Neural progenitor cell (in vitro differentiated cells): Measurements from ENCODE around the gene USP36. TPM values are rescaled to one million over a fixed set of nuclear protein-coding genes. Genes with fewer than 3 reads are reported as not detected.

Experiments used
- DNase-seq: peaks from one replicate; pipeline ENCODE4 v3.0.0-alpha.2; 2016; ENCODE audit warnings: low spot score
- H2AFZ ChIP-seq: fragments of 200-600 bp; sonication (generic); replicated peaks from 2 replicates; pipeline ENCODE4 v1.6.1; 2016; ENCODE audit warnings: antibody characterized with exemption
- H3F3A ChIP-seq: fragments of 200-600 bp; sonication (generic); 2 replicates; pipeline ENCODE4 v1.6.1; 2016; ENCODE audit warnings: antibody characterized with exemption, low read depth
- H3K27ac ChIP-seq: fragments of 200-600 bp; sonication (generic); 2 replicates; pipeline ENCODE4 v1.5.1; 2016; ENCODE audit warnings: mild to moderate bottlenecking
- H3K27me3 ChIP-seq: fragments of 200-600 bp; sonication (generic); 2 replicates; pipeline ENCODE4 v1.6.1; 2016; ENCODE audit warnings: mild to moderate bottlenecking, moderate library complexity
- H3K36me3 ChIP-seq: fragments of 200-600 bp; sonication (generic); 2 replicates; pipeline ENCODE4 v1.5.1; 2016
- H3K4me1 ChIP-seq: fragments of 200-600 bp; sonication (generic); 2 replicates; pipeline ENCODE4 v1.6.1; 2016; ENCODE audit warnings: mixed run types
- H3K4me2 ChIP-seq: fragments of 200-600 bp; sonication (generic); 2 replicates; pipeline ENCODE4 v1.6.1; 2016
- H3K4me3 ChIP-seq: fragments of 200-600 bp; sonication (generic); 2 replicates; pipeline ENCODE4 v1.5.1; 2016
- H3K79me2 ChIP-seq: fragments of 200-600 bp; sonication (generic); 2 replicates; pipeline ENCODE4 v1.6.1; 2016; ENCODE audit warnings: low read depth
- H3K9ac ChIP-seq: fragments of 200-600 bp; sonication (generic); 2 replicates; pipeline ENCODE4 v1.6.1; 2016
- H3K9me3 ChIP-seq: fragments of 200-600 bp; sonication (generic); 2 replicates; pipeline ENCODE4 v1.5.1; 2016; ENCODE audit warnings: low read depth
- H4K20me1 ChIP-seq: fragments of 200-600 bp; sonication (generic); 2 replicates; pipeline ENCODE4 v1.6.1; 2016; ENCODE audit warnings: low read depth
- H3K27ac Mint-ChIP-seq: 3 replicates; pipeline ENCODE4 v1.8.0; 2021; ENCODE audit warnings: mixed read lengths
- H3K27me3 Mint-ChIP-seq: 2 replicates; pipeline ENCODE4 v1.8.0; 2022; ENCODE audit warnings: low read depth, mild to moderate bottlenecking, inconsistent platforms, moderate library complexity, mixed read lengths; ENCODE audit not compliant: insufficient read depth
- H3K36me3 Mint-ChIP-seq: 3 replicates; pipeline ENCODE4 v1.8.0; 2021; ENCODE audit warnings: mixed read lengths
- H3K4me1 Mint-ChIP-seq: 3 replicates; pipeline ENCODE4 v1.8.0; 2021; ENCODE audit warnings: mixed read lengths
- H3K4me3 Mint-ChIP-seq: 3 replicates; pipeline ENCODE4 v1.8.0; 2021; ENCODE audit warnings: mild to moderate bottlenecking, moderate library complexity, mixed read lengths
- H3K9me3 Mint-ChIP-seq: 3 replicates; pipeline ENCODE4 v1.8.0; 2020; ENCODE audit warnings: mixed read lengths
- EZH2 ChIP-seq: fragments of 200-600 bp; sonication (generic); IDR thresholded peaks from 2 replicates; pipeline ENCODE4 v1.6.1; 2017; ENCODE audit warnings: antibody characterized with exemption, mild to moderate bottlenecking, moderate library complexity
- EZH2phosphoT487 ChIP-seq: fragments of 200-600 bp; sonication (generic); IDR thresholded peaks from 2 replicates; pipeline ENCODE4 v1.6.1; 2017; ENCODE audit warnings: antibody characterized with exemption
- total RNA-seq: library from RNA; depleted of rRNA; stranded (reverse); fragments of >200 nt; gene quantifications from 2 replicates; pipeline ENCODE4 v1.2.3, GENCODE V29; 2015; ENCODE audit warnings: low replicate concordance
- TF ChIP-seq, protein P1 (sequence below): fragments of 200-600 bp; sonication (generic); IDR thresholded peaks from 2 replicates; pipeline ENCODE4 v1.5.1; 2017; ENCODE audit warnings: antibody characterized with exemption, mild to moderate bottlenecking

USP36 gene
- total RNA-seq, 1 donor from 2014 or later: 16.6 TPM

DNA sequence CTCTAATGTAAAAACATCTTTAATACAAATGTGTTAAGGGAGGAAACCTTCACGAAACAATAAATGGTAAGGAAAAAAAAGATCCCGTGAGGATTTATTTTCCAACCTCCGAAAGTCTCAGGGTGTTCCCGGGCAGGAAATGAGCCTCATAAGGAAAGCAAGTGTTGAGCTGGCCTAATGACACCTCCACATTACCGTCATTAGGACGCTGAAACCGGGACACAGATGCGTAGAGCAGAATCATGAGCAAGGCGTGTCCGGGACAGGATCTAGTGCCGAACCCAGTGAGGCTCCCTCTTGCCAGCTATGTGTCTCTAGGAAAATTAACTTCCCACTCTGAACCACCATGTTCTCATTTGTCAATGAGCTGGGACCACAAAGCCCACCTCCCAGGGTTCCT is 35.8 kb downstream of the USP36 start:
- Histone ChIP-seq H3K4me2 (no peak overlapping the region), H4K20me1 (no peaks in the 10 kb centered on the region), H3K9me3 (no peaks in the 10 kb centered on the region), H3K4me1 (no peaks in the 10 kb centered on the region), H3K27me3 (no peaks in the 10 kb centered on the region), H3K36me3 (peaks cover 7% of the 10 kb centered on the region), H3F3A (no peaks in the 10 kb centered on the region), H3K27ac (no peak overlapping the region), H2AFZ (no peak overlapping the region), H3K4me3 (no peak overlapping the region), H3K9ac (no peak overlapping the region), H3K79me2 (no peaks in the 10 kb centered on the region)
- peaks cover 2% of the 10 kb centered on the region for H3K27me3 Mint-ChIP-seq
- peaks cover 23% of the 10 kb centered on the region for H3K36me3 Mint-ChIP-seq
- no peak for DNase-seq
- no peaks in the 10 kb centered on the region for H3K4me1 Mint-ChIP-seq
- H3K9me3 Mint-ChIP-seq: no peaks in the 10 kb centered on the region
- no peak overlapping the region for H3K27ac Mint-ChIP-seq
- TF ChIP-seq EZH2phosphoT487 (no peak), EZH2 (no peak)
- TF ChIP-seq, protein P1, sequence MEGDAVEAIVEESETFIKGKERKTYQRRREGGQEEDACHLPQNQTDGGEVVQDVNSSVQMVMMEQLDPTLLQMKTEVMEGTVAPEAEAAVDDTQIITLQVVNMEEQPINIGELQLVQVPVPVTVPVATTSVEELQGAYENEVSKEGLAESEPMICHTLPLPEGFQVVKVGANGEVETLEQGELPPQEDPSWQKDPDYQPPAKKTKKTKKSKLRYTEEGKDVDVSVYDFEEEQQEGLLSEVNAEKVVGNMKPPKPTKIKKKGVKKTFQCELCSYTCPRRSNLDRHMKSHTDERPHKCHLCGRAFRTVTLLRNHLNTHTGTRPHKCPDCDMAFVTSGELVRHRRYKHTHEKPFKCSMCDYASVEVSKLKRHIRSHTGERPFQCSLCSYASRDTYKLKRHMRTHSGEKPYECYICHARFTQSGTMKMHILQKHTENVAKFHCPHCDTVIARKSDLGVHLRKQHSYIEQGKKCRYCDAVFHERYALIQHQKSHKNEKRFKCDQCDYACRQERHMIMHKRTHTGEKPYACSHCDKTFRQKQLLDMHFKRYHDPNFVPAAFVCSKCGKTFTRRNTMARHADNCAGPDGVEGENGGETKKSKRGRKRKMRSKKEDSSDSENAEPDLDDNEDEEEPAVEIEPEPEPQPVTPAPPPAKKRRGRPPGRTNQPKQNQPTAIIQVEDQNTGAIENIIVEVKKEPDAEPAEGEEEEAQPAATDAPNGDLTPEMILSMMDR: no peak
- no peak overlapping the region for H3K4me3 Mint-ChIP-seq

DNA sequence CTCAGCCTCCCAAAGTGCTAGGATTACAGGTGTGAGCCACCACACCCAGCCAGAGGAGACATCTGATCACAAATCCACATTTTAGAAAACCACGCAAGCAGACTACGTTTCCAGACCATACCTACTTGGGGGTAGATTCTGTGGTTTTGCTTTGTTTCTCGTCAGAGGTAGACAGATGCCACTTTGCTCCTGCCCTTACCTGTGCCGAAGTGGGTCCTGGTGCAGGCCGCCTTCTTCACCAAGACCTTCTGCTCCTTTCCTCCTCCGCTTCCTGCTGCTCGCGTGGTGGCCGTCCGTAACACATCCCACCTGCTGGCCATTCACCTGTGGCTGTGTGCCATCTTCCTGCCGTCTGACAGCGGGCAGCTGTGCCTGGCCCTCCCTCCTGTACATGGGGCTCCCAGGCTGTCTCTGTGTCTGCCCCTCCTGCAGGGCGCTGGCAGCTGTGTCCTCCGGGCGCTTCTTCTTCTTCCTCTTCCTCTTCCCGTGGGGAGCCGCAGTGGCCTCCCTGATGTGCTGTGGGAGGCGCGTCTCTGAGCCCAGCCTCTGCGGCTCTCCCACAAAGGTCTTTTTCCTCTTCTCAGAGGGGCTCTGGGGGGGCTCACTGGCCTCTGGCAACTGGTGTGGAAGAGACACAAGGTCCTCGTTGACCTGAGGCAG is 37.3 kb downstream of the USP36 start:
- no peaks in the 10 kb centered on the region for H3K9me3 Mint-ChIP-seq
- Histone ChIP-seq H3K4me3 (no peak overlapping the region), H3K4me1 (no peaks in the 10 kb centered on the region), H3K79me2 (no peaks in the 10 kb centered on the region), H2AFZ (no peak overlapping the region), H3F3A (no peaks in the 10 kb centered on the region), H3K9ac (no peak overlapping the region), H3K36me3 (no peaks in the 10 kb centered on the region), H3K9me3 (no peaks in the 10 kb centered on the region), H3K27ac (no peak overlapping the region), H3K27me3 (no peaks in the 10 kb centered on the region), H3K4me2 (no peak overlapping the region), H4K20me1 (no peaks in the 10 kb centered on the region)
- no peak overlapping the region for H3K27ac Mint-ChIP-seq
- no peak for DNase-seq
- H3K36me3 Mint-ChIP-seq: peaks cover 31% of the 10 kb centered on the region
- TF ChIP-seq EZH2phosphoT487 (no peak), EZH2 (no peak)
- TF ChIP-seq, protein P1: no peak
- H3K27me3 Mint-ChIP-seq: peaks cover 4% of the 10 kb centered on the region
- H3K4me1 Mint-ChIP-seq: no peaks in the 10 kb centered on the region
- no peak overlapping the region for H3K4me3 Mint-ChIP-seq

DNA sequence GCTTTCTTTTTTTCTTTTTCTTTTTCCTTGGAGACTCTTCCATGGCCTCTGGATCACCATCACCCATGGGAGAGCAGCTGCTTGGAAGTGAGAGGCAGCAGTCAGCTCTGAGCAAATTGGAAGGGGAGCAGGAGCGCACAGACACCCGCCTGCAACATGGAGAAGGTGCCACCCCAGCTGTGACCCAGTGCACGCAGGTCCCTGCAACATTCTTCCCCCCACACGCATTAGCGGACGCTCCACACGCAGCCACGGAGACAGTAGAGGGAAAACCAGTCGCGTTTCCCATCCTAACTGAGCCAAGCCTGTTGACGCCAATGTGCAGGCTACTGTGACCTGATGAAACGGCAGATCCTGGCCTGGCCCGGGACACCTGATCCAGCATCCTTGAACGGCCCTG is 38.2 kb downstream of the USP36 start:
- Histone ChIP-seq H2AFZ (no peak overlapping the region), H3K9ac (no peak overlapping the region), H3K27ac (no peak overlapping the region), H3K4me1 (no peaks in the 10 kb centered on the region), H3K9me3 (no peaks in the 10 kb centered on the region), H3K4me3 (no peak overlapping the region), H3K79me2 (no peaks in the 10 kb centered on the region), H3K36me3 (no peaks in the 10 kb centered on the region), H3K4me2 (no peak overlapping the region), H3K27me3 (no peaks in the 10 kb centered on the region), H3F3A (no peaks in the 10 kb centered on the region), H4K20me1 (no peaks in the 10 kb centered on the region)
- no peak for DNase-seq
- TF ChIP-seq EZH2 (no peak), EZH2phosphoT487 (no peak)
- TF ChIP-seq, protein P1: no peak
- Mint-ChIP-seq H3K4me1 (no peaks in the 10 kb centered on the region), H3K27me3 (peaks cover 4% of the 10 kb centered on the region), H3K27ac (no peak overlapping the region), H3K9me3 (no peaks in the 10 kb centered on the region), H3K36me3 (peaks cover 33% of the 10 kb centered on the region), H3K4me3 (no peak overlapping the region)
